ENCODE data around the gene UBXN10.

- TF ChIP-seq CTCF (IDR thresholded peaks at IDR 0.05), result no peak
- TF ChIP-seq EP300 (IDR thresholded peaks at IDR 0.05), result no peak
Measured at GRCh38 chr1:20184997-20185833, 681 bp upstream of the UBXN10 start.
